H9 (cell line): ENCODE results near the gene IGDCC3. TPM values are rescaled to one million over a fixed set of nuclear protein-coding genes. Genes with fewer than 3 reads are reported as not detected.

Experiments used
- DNase-seq: peaks from one replicate; pipeline ENCODE4 v3.0.0-alpha.2; 2017
- H2AFZ ChIP-seq: one replicate; pipeline ENCODE4 v1.6.1; 2013; ENCODE audit warnings: mild to moderate bottlenecking, low read length, control low read depth, moderate library complexity
- H2AK5ac ChIP-seq: 2 replicates; pipeline ENCODE4 v1.6.1; 2013; ENCODE audit warnings: low read length, control low read depth, mixed read lengths; ENCODE audit not compliant: insufficient read length
- H2BK120ac ChIP-seq: one replicate; pipeline ENCODE4 v1.6.1; 2013; ENCODE audit warnings: low read depth, mild to moderate bottlenecking, low read length, control low read depth, inconsistent platforms; ENCODE audit not compliant: poor library complexity, severe bottlenecking
- H2BK12ac ChIP-seq: 2 replicates; pipeline ENCODE4 v1.6.1; 2013; ENCODE audit warnings: low read length, control low read depth, mixed read lengths, low read depth; ENCODE audit not compliant: insufficient read length
- H2BK15ac ChIP-seq: 2 replicates; pipeline ENCODE4 v1.6.1; 2013; ENCODE audit warnings: low read depth, low read length, control low read depth
- H2BK20ac ChIP-seq: one replicate; pipeline ENCODE4 v1.6.1; 2013; ENCODE audit warnings: low read depth, mild to moderate bottlenecking, low read length, control low read depth, inconsistent platforms; ENCODE audit not compliant: poor library complexity, severe bottlenecking
- H2BK5ac ChIP-seq: 2 replicates; pipeline ENCODE4 v1.6.1; 2013; ENCODE audit warnings: low read length, control low read depth, mixed read lengths; ENCODE audit not compliant: insufficient read length
- H3K14ac ChIP-seq: 2 replicates; pipeline ENCODE4 v1.6.1; 2013; ENCODE audit warnings: low read length, control low read depth; ENCODE audit not compliant: insufficient read depth
- H3K18ac ChIP-seq: 2 replicates; pipeline ENCODE4 v1.6.1; 2013; ENCODE audit warnings: low read depth, mild to moderate bottlenecking, mixed read lengths, low read length, control low read depth; ENCODE audit not compliant: insufficient read length
- H3K23ac ChIP-seq: 2 replicates; pipeline ENCODE4 v1.6.1; 2013; ENCODE audit warnings: low read length, control low read depth, mixed read lengths, low read depth; ENCODE audit not compliant: insufficient read length
- H3K23me2 ChIP-seq: 2 replicates; pipeline ENCODE4 v1.6.1; 2013; ENCODE audit warnings: low read depth, mild to moderate bottlenecking, mixed read lengths, low read length, control low read depth; ENCODE audit not compliant: insufficient read length, poor library complexity, severe bottlenecking
- H3K27ac ChIP-seq: 2 replicates; pipeline ENCODE4 v1.5.1; 2013; ENCODE audit warnings: low read length, control low read depth, mixed read lengths, low read depth; ENCODE audit not compliant: insufficient read length
- H3K27me3 ChIP-seq: 2 replicates; pipeline ENCODE4 v1.6.1; 2013; ENCODE audit warnings: low read length, control low read depth, inconsistent platforms; ENCODE audit not compliant: insufficient read depth
- H3K4ac ChIP-seq: 2 replicates; pipeline ENCODE4 v1.6.1; 2013; ENCODE audit warnings: low read depth, mild to moderate bottlenecking, control low read depth, inconsistent platforms, low read length, moderate library complexity
- H3K4me1 ChIP-seq: 2 replicates; pipeline ENCODE4 v1.6.1; 2013; ENCODE audit warnings: low read length, control low read depth, inconsistent platforms; ENCODE audit not compliant: insufficient read depth
- H3K4me2 ChIP-seq: 2 replicates; pipeline ENCODE4 v1.6.1; 2013; ENCODE audit warnings: low read length, control low read depth, mixed read lengths; ENCODE audit not compliant: insufficient read length, insufficient read depth
- H3K56ac ChIP-seq: 2 replicates; pipeline ENCODE4 v1.6.1; 2013; ENCODE audit warnings: low read depth, mild to moderate bottlenecking, mixed read lengths, low read length, control low read depth; ENCODE audit not compliant: insufficient read length
- H3K79me1 ChIP-seq: 2 replicates; pipeline ENCODE4 v1.6.1; 2013; ENCODE audit warnings: low read depth, mild to moderate bottlenecking, moderate library complexity, low read length, control low read depth, inconsistent platforms; ENCODE audit not compliant: insufficient read depth, poor library complexity, severe bottlenecking
- H3K79me2 ChIP-seq: 2 replicates; pipeline ENCODE4 v1.6.1; 2013; ENCODE audit warnings: low read length, control low read depth, inconsistent platforms; ENCODE audit not compliant: insufficient read depth
- H3K9ac ChIP-seq: 2 replicates; pipeline ENCODE4 v1.6.1; 2013; ENCODE audit warnings: low read length, control low read depth, mixed read lengths; ENCODE audit not compliant: insufficient read length; ENCODE audit errors: extremely low read depth
- H3K9me3 ChIP-seq: one replicate; pipeline ENCODE4 v1.6.1; 2013; ENCODE audit warnings: low read depth, low read length, inconsistent platforms; ENCODE audit not compliant: control insufficient read depth
- H3T11ph ChIP-seq: one replicate; pipeline ENCODE4 v1.6.1; 2013; ENCODE audit warnings: mild to moderate bottlenecking, low read length, control low read depth, inconsistent platforms
- H4K20me1 ChIP-seq: one replicate; pipeline ENCODE4 v1.6.1; 2013; ENCODE audit not compliant: control insufficient read depth, insufficient read length, insufficient read depth
- H4K5ac ChIP-seq: 2 replicates; pipeline ENCODE4 v1.6.1; 2013; ENCODE audit warnings: low read depth, mild to moderate bottlenecking, mixed read lengths, low read length, control low read depth; ENCODE audit not compliant: insufficient read length
- H4K8ac ChIP-seq: replicated peaks from 2 replicates; pipeline ENCODE4 v1.6.1; 2013; ENCODE audit warnings: low read length, control low read depth, mixed read lengths, low read depth; ENCODE audit not compliant: insufficient read length
- H4K91ac ChIP-seq: 2 replicates; pipeline ENCODE4 v1.6.1; 2013; ENCODE audit warnings: low read depth, mild to moderate bottlenecking, moderate library complexity, mixed read lengths, low read length, control low read depth; ENCODE audit not compliant: insufficient read length
- H3K27ac Mint-ChIP-seq, 3 experiments: 2 replicates in 2 of 3; 3 replicates in 1 of 3; pipeline ENCODE4 v1.8.0; 2020 to 2021; ENCODE audit warnings: mixed read lengths in 3 of 3, mild to moderate bottlenecking in 1 of 3, moderate library complexity in 1 of 3
- H3K27me3 Mint-ChIP-seq: 2 replicates; pipeline ENCODE4 v1.8.0; 2021; ENCODE audit warnings: low read depth, mild to moderate bottlenecking, moderate library complexity, mixed read lengths
- H3K36me3 Mint-ChIP-seq, 3 experiments: 2 replicates in 2 of 3; 3 replicates in 1 of 3; pipeline ENCODE4 v1.8.0; 2020 to 2021; ENCODE audit warnings: low read depth in 3 of 3, mixed read lengths in 3 of 3; ENCODE audit not compliant: insufficient read depth in 1 of 3
- H3K4me1 Mint-ChIP-seq, 2 experiments: 2 replicates each; pipeline ENCODE4 v1.8.0; 2020; ENCODE audit warnings: mixed read lengths in 2 of 2
- H3K4me3 Mint-ChIP-seq, 2 experiments: 2 replicates in 1 of 2; 3 replicates in 1 of 2; pipeline ENCODE4 v1.8.0; 2020 to 2021; ENCODE audit warnings: mild to moderate bottlenecking in 2 of 2, mixed read lengths in 2 of 2, moderate library complexity in 1 of 2
- H3K9me3 Mint-ChIP-seq, 2 experiments: 2 replicates in 1 of 2; 3 replicates in 1 of 2; pipeline ENCODE4 v1.8.0; 2020; ENCODE audit warnings: mild to moderate bottlenecking in 2 of 2, mixed read lengths in 2 of 2, moderate library complexity in 1 of 2
- WGBS: extraction: QIAGEN DNeasy Blood & Tissue Kit; methylation state at CpG from one replicate; pipeline ENCODE4 v1.1.7; 2013; ENCODE audit warnings: missing lambda C conversion rate, low lambda C conversion rate, mixed read lengths; ENCODE audit not compliant: insufficient read length; ENCODE audit errors: extremely low coverage; 5-methylcytosine and 5-hydroxymethylcytosine counted together
- total RNA-seq: library from RNA; stranded (reverse); gene quantifications from 2 replicates; pipeline ENCODE4 v1.2.1, GENCODE V29; 2021
- TF ChIP-seq, protein P1 (sequence below): fragments of 200-600 bp; sonication (generic); conservative IDR thresholded peaks from 3 replicates; pipeline ENCODE4 v1.8.0; 2021; ENCODE audit warnings: antibody characterized with exemption, mild to moderate bottlenecking

IGDCC3 gene
- total RNA-seq, 1 experiment from 2014 or later: 18.9 TPM

DNA sequence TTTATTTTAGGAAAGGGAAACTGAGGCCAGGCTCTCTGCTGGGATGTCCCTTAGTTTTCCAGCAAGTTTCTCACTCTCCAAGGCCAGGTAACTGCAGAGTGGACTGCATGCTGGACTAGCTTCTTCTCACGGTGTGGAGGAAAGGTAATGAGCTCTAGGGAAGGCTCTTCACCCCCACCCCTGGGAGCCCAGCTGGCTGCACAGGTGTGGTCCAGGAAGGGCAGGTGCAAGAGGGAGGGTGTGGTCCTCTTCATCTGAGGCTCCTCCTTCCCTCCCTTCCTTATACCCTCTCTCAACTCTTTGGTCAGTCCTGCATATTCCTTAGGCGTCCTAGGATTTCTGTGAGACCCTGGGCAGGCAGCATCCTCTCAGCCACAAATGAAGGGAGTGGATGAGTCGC lies 39.4 kb downstream of the IGDCC3 start:
- Histone ChIP-seq H4K8ac (no peak overlapping the region), H3K23me2 (no peaks in the 10 kb centered on the region), H2BK20ac (no peak overlapping the region), H4K20me1 (no peaks in the 10 kb centered on the region), H4K91ac (no peak overlapping the region), H2BK5ac (no peak overlapping the region), H4K5ac (no peak overlapping the region), H3K27me3 (no peaks in the 10 kb centered on the region), H3K4ac (no peak overlapping the region), H3K14ac (no peak overlapping the region), H2BK120ac (no peak overlapping the region), H2AK5ac (no peak overlapping the region), H3K79me2 (no peaks in the 10 kb centered on the region; the same call in 1 of the 2 replicates), H3K4me1 (peaks cover 13% of the 10 kb centered on the region; the same call in 1 of the 2 replicates), H3K56ac (no peak overlapping the region), H3K23ac (no peak overlapping the region), H3K18ac (no peak overlapping the region), H3T11ph (no peak overlapping the region), H3K79me1 (no peaks in the 10 kb centered on the region), H3K27ac (no peak overlapping the region), H2BK12ac (no peak overlapping the region), H3K4me2 (no peak overlapping the region), H2AFZ (no peak overlapping the region), H3K9me3 (no peaks in the 10 kb centered on the region), H2BK15ac (no peak overlapping the region), H3K9ac (no peak overlapping the region)
- Mint-ChIP-seq H3K27me3 (no peaks in the 10 kb centered on the region), H3K4me3 (no peak overlapping the region), H3K36me3 (peaks cover 0 to 2% (median 0%) of the 10 kb centered on the region in 3 experiments; a peak in 2 of 7 replicates), H3K9me3 (no peaks in the 10 kb centered on the region), H3K27ac (0 out of 7 replicates have a peak overlapping the region, but pooled peaks of 1 of the 3 experiments have one; percentile 28), H3K4me1 (peaks cover 63 to 67% of the 10 kb centered on the region in 2 experiments)
- TF ChIP-seq, protein P1, sequence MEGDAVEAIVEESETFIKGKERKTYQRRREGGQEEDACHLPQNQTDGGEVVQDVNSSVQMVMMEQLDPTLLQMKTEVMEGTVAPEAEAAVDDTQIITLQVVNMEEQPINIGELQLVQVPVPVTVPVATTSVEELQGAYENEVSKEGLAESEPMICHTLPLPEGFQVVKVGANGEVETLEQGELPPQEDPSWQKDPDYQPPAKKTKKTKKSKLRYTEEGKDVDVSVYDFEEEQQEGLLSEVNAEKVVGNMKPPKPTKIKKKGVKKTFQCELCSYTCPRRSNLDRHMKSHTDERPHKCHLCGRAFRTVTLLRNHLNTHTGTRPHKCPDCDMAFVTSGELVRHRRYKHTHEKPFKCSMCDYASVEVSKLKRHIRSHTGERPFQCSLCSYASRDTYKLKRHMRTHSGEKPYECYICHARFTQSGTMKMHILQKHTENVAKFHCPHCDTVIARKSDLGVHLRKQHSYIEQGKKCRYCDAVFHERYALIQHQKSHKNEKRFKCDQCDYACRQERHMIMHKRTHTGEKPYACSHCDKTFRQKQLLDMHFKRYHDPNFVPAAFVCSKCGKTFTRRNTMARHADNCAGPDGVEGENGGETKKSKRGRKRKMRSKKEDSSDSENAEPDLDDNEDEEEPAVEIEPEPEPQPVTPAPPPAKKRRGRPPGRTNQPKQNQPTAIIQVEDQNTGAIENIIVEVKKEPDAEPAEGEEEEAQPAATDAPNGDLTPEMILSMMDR: no peak
- no peak for DNase-seq
- WGBS: no CpG with 5 or more reads among the region's 3 CpGs
